ENCODE measurements around the gene DENND4A. TPM values are rescaled to one million over a fixed set of nuclear protein-coding genes. Genes with fewer than 3 reads are reported as not detected.
"Not testable (repeated sequence)": the region's sequence is repeated elsewhere in the genome, so short reads cannot be mapped to it uniquely, and the experiment has no call there.

The DENND4A gene
- total RNA-seq, 1 experiment from 2014 or later: 12.7 TPM

GRCh38 chr15:65618560-65619109, 173.5 kb downstream of the DENND4A start:
- CTCF ChIA-PET: no interaction called here
- H3K27me3 ChIP-seq (replicated peaks; ENCODE audit: control insufficient read depth, insufficient read depth, low read length): no peaks in the 10 kb centered on the region
- H3K36me3 ChIP-seq (ENCODE audit: control insufficient read depth, insufficient read depth, low read length): no peaks in the 10 kb centered on the region
- no peak overlapping the region for H3K4me3 ChIP-seq (ENCODE audit: low read depth, low read length)
- no peaks in the 10 kb centered on the region for H3K9me3 ChIP-seq
- intact Hi-C loops (cut with micrococcal nuclease; ENCODE audit: unreplicated experiment): no loop called here
- TF ChIP-seq, protein P1, sequence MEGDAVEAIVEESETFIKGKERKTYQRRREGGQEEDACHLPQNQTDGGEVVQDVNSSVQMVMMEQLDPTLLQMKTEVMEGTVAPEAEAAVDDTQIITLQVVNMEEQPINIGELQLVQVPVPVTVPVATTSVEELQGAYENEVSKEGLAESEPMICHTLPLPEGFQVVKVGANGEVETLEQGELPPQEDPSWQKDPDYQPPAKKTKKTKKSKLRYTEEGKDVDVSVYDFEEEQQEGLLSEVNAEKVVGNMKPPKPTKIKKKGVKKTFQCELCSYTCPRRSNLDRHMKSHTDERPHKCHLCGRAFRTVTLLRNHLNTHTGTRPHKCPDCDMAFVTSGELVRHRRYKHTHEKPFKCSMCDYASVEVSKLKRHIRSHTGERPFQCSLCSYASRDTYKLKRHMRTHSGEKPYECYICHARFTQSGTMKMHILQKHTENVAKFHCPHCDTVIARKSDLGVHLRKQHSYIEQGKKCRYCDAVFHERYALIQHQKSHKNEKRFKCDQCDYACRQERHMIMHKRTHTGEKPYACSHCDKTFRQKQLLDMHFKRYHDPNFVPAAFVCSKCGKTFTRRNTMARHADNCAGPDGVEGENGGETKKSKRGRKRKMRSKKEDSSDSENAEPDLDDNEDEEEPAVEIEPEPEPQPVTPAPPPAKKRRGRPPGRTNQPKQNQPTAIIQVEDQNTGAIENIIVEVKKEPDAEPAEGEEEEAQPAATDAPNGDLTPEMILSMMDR (IDR thresholded peaks at IDR 0.05; ENCODE audit: insufficient read depth in 1 of 2, low read depth in 1 of 2, low read length in 1 of 2, severe bottlenecking in 1 of 2, unreplicated experiment in 1 of 2): no peak
- POLR2A ChIA-PET: no interaction called here
- no peaks in the 10 kb centered on the region for H3K4me1 ChIP-seq
- H3K4me1 Mint-ChIP-seq (ENCODE audit: low read depth, unreplicated experiment): no peaks in the 10 kb centered on the region
- no peaks in the 10 kb centered on the region for H3K9me3 Mint-ChIP-seq (ENCODE audit: unreplicated experiment)
- H3K36me3 Mint-ChIP-seq (ENCODE audit: insufficient read depth, unreplicated experiment): no peaks in the 10 kb centered on the region
- BruUV-seq (replicated peaks): no TSS peak
- no peak overlapping the region for H3K4me3 Mint-ChIP-seq (ENCODE audit: unreplicated experiment)
- DNase-seq: no peak
- H3K27ac Mint-ChIP-seq (ENCODE audit: unreplicated experiment): no peak overlapping the region
- H3K27me3 Mint-ChIP-seq (ENCODE audit: insufficient read depth, unreplicated experiment): no peaks in the 10 kb centered on the region

- H3K4me1 ChIP-seq; H3K9me3 ChIP-seq; H3K36me3 Mint-ChIP-seq (ENCODE audit: insufficient read depth, unreplicated experiment); H3K4me3 Mint-ChIP-seq (ENCODE audit: unreplicated experiment); H3K9me3 Mint-ChIP-seq (ENCODE audit: unreplicated experiment); CTCF ChIA-PET; H3K27me3 Mint-ChIP-seq (ENCODE audit: insufficient read depth, unreplicated experiment); H3K36me3 ChIP-seq (ENCODE audit: control insufficient read depth, insufficient read depth, low read length); POLR2A ChIA-PET; H3K27ac Mint-ChIP-seq (ENCODE audit: unreplicated experiment); BruUV-seq (replicated peaks); intact Hi-C loops (cut with micrococcal nuclease; ENCODE audit: unreplicated experiment); H3K27me3 ChIP-seq (replicated peaks; ENCODE audit: control insufficient read depth, insufficient read depth, low read length); H3K4me1 Mint-ChIP-seq (ENCODE audit: low read depth, unreplicated experiment); H3K4me3 ChIP-seq (ENCODE audit: low read depth, low read length); DNase-seq: not testable (repeated sequence)
Measured at GRCh38 chr15:65615887-65616286, 176.2 kb downstream of the DENND4A start.

DNA sequence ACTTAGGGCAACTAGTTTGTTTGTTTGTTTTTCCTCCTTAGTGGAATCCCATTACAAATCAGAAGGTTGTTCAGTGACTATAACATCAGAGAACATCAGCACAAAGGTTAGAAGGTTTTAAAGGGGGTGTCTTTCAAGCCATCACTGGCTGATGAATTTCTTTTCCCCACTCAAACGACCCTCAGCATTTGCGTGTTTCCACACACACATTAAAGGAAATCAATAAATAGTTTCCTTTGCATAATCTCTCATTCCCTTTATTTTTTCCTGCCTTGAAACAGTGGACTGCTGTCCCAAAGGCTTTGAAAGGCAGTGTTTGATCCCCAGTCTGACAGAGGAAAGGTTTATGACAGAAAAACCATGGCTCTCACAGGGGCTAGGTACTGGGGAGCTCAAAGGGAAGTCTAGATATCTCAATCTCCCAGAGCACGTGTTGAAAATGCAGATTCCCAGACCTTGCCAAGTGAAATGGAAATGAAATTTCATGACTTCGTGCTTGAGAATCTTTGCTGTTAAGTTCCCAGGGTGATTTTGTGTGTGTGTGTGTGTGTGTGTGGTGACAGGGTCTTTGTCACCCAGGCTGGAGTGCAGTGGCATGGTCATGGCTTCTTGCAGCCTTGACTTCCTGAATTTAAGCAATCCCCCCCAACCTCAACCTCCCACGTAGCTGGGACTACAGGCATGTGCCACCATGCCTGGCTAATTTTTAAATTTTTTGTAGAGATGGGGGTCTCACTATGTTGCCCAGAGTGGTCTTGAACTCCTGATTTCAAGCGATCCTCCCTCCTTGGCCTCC, 178.9 kb downstream of the DENND4A start:
- no peaks in the 10 kb centered on the region for H3K9me3 Mint-ChIP-seq (ENCODE audit: unreplicated experiment)
- ChIA-PET POLR2A (no interaction called here), CTCF (no interaction called here)
- no peaks in the 10 kb centered on the region for H3K27me3 ChIP-seq (replicated peaks; ENCODE audit: control insufficient read depth, insufficient read depth, low read length)
- H3K4me3 Mint-ChIP-seq (ENCODE audit: unreplicated experiment): no peak overlapping the region
- no TSS peak for BruUV-seq (replicated peaks)
- TF ChIP-seq, protein P1 (IDR thresholded peaks at IDR 0.05; ENCODE audit: insufficient read depth in 1 of 2, low read depth in 1 of 2, low read length in 1 of 2, severe bottlenecking in 1 of 2, unreplicated experiment in 1 of 2): no peak
- H3K27me3 Mint-ChIP-seq (ENCODE audit: insufficient read depth, unreplicated experiment): no peaks in the 10 kb centered on the region
- intact Hi-C loops (cut with micrococcal nuclease; ENCODE audit: unreplicated experiment): no loop called here
- H3K27ac Mint-ChIP-seq (ENCODE audit: unreplicated experiment): peak overlapping the region; percentile 50
- no peaks in the 10 kb centered on the region for H3K36me3 ChIP-seq (ENCODE audit: control insufficient read depth, insufficient read depth, low read length)
- no peak for DNase-seq
- peaks cover 7% of the 10 kb centered on the region for H3K4me1 Mint-ChIP-seq (ENCODE audit: low read depth, unreplicated experiment)
- H3K4me1 ChIP-seq: peaks cover 9% of the 10 kb centered on the region
- H3K9me3 ChIP-seq: no peaks in the 10 kb centered on the region
- peaks cover 11% of the 10 kb centered on the region for H3K36me3 Mint-ChIP-seq (ENCODE audit: insufficient read depth, unreplicated experiment)
- no peak overlapping the region for H3K4me3 ChIP-seq (ENCODE audit: low read depth, low read length)

All from Caco-2 (cell line).